D721Med (cell line): ENCODE measurements around the gene SYNE2.
"Not testable (repeated sequence)": the region's sequence is repeated elsewhere in the genome, so short reads cannot be mapped to it uniquely, and the experiment has no call there.

Experiments used
- DNase-seq: peaks from one replicate; pipeline ENCODE4 v3.0.0; 2011; ENCODE audit warnings: low spot score; ENCODE audit not compliant: insufficient read length
- FAIRE-seq: peaks from 2 replicates; lab custom pipeline; 2011; peaks lifted over from hg19 to GRCh38; lab: Jason Lieb, UNC
- TF ChIP-seq, protein P1 (sequence below): IDR thresholded peaks from 2 replicates; pipeline ENCODE4 v1.5.1; 2012; ENCODE audit warnings: mild to moderate bottlenecking, control low read depth; ENCODE audit not compliant: insufficient read depth; ENCODE audit errors: missing control alignments

Gene SYNE2

DNA sequence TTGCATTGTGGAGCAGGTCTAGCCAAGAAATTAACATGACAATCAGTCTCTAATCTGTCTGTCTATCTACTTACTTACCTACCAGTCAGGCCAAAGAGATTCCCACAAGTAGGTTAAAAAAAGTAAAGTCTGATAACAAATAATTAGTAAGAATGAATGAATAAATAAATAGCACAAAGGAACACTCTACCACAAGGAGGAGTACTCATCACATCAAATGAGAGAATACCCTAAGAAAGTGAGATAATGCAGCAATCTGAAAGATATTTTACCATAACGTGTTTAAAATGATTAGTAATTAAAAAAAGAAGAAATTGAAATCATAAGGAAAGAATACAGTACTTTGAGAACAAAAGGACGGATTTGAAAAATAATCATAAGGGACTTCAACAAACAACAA, 187.2 kb downstream of the SYNE2 start:
- no peak for FAIRE-seq
- TF ChIP-seq, protein P1, sequence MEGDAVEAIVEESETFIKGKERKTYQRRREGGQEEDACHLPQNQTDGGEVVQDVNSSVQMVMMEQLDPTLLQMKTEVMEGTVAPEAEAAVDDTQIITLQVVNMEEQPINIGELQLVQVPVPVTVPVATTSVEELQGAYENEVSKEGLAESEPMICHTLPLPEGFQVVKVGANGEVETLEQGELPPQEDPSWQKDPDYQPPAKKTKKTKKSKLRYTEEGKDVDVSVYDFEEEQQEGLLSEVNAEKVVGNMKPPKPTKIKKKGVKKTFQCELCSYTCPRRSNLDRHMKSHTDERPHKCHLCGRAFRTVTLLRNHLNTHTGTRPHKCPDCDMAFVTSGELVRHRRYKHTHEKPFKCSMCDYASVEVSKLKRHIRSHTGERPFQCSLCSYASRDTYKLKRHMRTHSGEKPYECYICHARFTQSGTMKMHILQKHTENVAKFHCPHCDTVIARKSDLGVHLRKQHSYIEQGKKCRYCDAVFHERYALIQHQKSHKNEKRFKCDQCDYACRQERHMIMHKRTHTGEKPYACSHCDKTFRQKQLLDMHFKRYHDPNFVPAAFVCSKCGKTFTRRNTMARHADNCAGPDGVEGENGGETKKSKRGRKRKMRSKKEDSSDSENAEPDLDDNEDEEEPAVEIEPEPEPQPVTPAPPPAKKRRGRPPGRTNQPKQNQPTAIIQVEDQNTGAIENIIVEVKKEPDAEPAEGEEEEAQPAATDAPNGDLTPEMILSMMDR: peak; percentile 55
- no peak for DNase-seq

DNA sequence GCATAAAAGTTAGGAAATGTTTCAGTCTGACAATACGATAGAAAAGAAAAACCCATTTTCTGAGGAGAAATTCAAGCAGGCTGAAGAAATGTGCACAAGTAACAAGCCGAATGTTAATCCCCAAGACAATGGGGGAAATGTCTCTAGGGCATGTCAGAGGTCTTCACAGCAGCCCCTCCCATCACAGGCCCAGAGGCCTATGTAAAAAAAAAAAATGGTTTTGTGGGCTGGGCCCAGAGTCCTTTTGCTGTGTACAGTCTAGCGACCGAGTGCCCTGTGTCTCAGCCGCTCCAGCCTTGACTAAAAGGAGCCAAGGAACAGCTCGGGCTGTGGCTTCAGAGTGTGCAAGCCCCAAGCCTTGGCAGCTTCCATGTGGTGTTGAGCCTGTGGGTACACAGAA, 190.5 kb downstream of the SYNE2 start:
- not testable (repeated sequence) for FAIRE-seq, DNase-seq

DNA sequence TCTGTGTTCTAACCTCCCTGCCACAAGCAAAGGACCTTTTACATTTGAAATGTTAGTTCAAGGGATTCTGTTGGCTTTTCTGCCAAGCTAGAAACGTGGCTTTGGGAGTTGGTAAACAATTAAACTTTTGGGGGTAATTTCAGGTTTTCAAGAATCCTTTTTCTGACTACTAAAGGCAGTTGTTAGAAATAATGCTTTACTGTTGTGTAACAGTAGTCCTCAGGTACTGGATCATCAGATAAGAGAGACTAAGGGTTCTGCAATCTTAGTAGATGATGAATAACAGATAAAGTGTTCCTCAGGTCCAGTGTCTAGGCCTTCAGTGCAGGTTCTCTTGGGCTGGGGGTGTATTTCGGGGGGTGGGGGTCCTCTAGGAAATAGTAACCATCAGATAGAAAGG, 192.3 kb downstream of the SYNE2 start:
- no peak for DNase-seq
- TF ChIP-seq, protein P1: no peak
- no peak for FAIRE-seq

DNA sequence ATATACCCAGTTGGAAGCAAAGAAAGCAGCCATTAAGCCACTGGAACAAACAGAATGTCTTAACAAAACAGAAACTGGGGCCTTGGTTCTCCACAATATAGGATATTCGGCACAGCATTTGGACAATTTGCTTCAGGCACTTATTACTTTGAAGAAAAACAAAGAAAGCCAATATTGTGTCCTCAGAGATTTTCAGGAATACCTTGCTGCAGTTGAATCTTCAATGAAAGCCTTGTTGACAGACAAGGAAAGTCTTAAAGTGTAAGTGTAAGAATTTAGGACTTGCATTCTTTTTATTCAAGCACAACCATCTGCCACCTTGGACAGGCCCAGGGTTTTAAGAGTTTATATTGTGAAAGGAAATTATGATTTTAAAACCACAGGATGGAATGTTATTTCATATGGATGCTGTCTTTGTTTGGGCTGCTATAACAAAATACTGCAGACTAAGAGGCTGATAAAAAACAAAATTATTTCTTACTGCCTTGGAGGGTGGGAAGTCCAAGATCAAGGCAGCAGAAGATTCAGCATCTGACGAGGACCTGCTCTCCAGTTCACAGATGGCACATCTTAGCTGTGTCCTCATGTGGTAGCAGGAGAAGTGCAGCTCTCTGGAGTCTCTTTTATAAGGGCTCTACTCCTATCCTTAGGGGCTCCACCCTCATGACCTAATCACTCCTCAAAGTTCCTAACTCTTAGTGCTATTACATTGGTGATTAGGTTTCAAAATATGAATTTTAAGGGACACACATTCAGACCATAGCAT, 197.0 kb downstream of the SYNE2 start:
- no peak for DNase-seq
- TF ChIP-seq, protein P1: no peak
- no peak for FAIRE-seq

DNA sequence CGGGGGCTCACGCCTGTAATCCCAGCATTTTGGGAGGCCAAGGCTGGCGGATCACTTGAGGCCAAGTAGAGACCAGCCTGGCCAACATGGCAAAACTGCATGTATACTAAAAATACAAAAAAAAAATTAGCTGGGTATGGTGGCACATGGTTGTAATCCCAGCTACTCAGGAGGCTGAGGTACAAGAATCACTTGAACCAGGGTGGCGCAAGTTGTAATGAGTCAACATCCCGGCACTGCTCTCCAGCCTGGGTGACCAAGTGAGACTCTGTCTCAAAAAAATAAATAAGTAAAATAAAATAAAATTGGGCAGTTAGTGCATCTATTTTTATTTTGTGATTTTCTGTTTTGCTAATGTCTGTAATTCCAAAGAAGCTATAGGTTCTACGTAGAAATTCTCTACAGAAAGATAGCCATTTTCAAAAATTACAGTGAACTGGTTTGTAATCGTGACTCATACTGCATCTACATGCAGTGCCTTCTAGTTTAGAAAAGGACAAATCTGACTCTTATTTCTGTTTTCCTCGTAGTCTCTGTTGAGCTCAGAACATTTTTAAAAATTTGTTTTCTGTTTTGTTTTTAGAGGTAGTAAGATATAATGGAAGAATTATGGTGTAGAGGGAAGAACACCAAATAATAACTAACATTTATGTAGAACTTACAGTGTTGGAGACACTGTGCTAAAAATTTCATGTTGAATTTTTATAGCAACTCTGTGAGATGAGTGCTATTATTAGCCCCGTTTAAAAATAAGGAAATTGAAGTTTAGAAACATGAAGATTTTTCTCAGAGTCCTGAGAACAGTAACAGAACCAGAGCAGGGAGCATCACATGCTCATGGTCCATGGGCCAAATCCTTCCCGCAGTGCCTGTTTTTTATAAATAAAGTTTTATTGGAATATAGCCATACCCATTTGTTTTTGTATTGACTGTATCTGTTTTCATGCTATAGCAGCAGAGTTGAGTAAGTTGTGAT, 201.2 kb downstream of the SYNE2 start:
- DNase-seq (no peak), FAIRE-seq (no peak)
- TF ChIP-seq, protein P1: no peak

DNA sequence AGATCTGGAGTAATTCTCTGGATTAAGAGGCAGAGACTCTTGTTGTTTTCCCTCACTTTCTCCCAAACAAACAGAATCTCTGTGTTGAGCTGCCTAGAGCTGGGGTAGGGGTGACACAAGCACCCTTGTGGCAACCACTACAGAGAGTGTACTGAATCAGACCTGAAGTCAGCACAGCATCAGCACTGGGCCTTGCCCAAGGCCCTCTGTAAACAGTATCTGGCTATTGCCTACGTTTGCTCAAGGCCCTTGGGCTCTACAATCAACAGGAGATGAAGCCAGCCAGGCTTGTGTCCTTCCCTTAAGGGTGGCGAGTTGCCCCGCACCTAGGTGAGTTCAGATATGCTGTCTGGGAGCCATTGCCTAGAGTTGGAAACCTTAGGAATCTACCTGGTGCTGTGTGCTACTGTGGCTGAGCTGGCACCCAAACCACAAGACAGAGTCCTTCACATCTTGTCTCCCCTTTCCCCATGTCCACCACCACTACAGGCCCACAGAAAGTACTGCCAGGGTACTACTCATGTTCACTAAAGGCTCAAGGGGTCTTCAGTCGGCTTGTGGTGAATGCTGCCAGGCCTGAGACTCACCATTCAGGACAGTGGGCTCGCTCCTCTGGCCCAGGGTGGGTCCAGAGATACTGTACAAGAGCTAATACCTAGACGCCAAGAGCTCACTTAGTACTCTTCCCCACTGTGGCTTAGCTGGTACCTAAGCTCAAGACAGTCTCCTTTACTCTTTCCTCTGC, 206.8 kb downstream of the SYNE2 start:
- DNase-seq (no peak), FAIRE-seq (no peak)
- TF ChIP-seq, protein P1: no peak

DNA sequence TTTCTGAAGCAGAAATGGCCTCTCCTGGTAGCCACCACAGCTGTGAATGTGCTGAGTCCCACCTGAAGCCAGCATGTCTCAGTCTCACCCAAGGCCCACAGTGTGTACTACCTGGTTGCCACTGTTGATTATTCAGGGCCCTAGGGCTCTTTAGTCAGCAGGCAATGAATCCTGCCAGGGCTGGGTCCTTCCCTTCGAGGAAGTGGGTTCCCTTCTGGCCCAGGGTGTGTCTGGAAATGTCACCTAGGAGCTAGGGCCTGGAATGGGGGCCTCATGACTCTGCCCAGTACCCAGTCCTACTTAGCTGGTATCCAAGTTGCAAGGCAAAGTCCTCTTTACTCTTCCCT, 207.4 kb downstream of the SYNE2 start:
- TF ChIP-seq, protein P1: no peak
- FAIRE-seq (no peak), DNase-seq (no peak)
